ENCODE measurements around the gene STAM.

STAM gene

GRCh38 chr10:17731331-17732020 lies 87.5 kb downstream of the STAM start:
- Histone ChIP-seq H3K27me3 (ENCODE audit: control insufficient read depth, insufficient read depth, low read length) (no peaks in the 10 kb centered on the region), H3K9ac (ENCODE audit: low read depth, low read length) (no peak overlapping the region), H3K36me3 (ENCODE audit: control insufficient read depth, insufficient read depth, low read length) (no peaks in the 10 kb centered on the region), H3K4me1 (ENCODE audit: control insufficient read depth, insufficient read depth, low read length) (no peaks in the 10 kb centered on the region), H3K27ac (ENCODE audit: low read depth, low read length) (no peak overlapping the region), H3K4me3 (ENCODE audit: low read depth, low read length) (no peak overlapping the region), H3K9me3 (ENCODE audit: control insufficient read depth, insufficient read depth, low read length) (no peaks in the 10 kb centered on the region)

DNA sequence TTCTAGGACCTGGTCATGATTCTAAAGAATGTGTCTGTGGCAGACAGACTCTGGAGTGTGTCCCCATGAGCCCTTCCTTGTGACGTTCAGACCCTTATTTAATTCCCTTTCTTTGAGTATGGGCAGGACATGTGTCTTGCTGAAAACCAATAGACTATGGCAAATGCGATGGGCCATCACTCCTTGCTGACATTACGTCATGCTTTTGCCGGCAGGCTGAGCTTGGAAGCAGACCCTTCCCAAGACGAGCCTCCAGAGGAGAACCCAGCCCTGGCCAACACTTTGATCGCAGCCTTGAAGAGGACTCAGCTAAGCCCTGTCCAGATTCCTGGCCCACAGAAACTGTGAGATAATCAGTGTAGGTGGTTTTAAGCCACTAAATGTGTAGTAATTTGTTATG lies 89.7 kb downstream of the STAM start:
- H3K4me3 ChIP-seq (ENCODE audit: low read depth, low read length): no peak overlapping the region
- H3K36me3 ChIP-seq (ENCODE audit: control insufficient read depth, insufficient read depth, low read length): no peaks in the 10 kb centered on the region
- no peak overlapping the region for H3K9ac ChIP-seq (ENCODE audit: low read depth, low read length)
- no peaks in the 10 kb centered on the region for H3K27me3 ChIP-seq (ENCODE audit: control insufficient read depth, insufficient read depth, low read length)
- no peak overlapping the region for H3K27ac ChIP-seq (ENCODE audit: low read depth, low read length)
- H3K4me1 ChIP-seq (ENCODE audit: control insufficient read depth, insufficient read depth, low read length): no peaks in the 10 kb centered on the region
- H3K9me3 ChIP-seq (ENCODE audit: control insufficient read depth, insufficient read depth, low read length): no peaks in the 10 kb centered on the region

DNA sequence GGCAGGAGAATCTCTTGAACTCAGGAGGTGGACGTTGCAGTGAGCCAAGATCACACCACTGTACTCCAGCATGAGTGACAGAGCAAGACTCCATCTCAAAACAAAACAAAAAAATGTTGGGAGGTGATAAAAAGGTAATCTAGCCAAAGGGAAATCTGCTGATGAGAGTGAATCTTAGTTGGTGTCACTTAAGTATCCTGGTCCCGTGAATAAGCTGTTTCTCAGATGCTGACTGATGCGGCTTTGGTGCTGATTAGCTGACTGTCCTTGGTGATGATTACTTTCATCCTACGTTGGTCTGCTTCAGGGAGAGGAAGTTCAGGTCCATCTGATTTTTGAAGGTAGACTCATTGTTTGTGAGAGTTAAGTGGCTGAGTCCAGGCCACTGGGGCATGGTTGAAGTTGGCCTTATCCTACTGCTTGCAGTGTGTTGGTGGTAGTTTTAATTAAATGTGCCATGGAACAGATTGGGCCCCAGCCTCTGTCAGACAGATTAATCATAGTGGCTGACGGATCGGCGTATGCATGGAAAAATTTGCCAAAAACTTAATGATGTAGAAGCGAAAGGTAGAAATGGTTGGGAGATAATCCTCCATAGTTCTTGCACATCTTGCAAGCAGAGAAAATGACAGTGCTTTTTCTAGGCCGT lies 90.6 kb downstream of the STAM start:
- H3K4me1 ChIP-seq (ENCODE audit: control insufficient read depth, insufficient read depth, low read length): no peaks in the 10 kb centered on the region
- no peak overlapping the region for H3K27ac ChIP-seq (ENCODE audit: low read depth, low read length)
- H3K4me3 ChIP-seq (ENCODE audit: low read depth, low read length): no peak overlapping the region
- H3K36me3 ChIP-seq (ENCODE audit: control insufficient read depth, insufficient read depth, low read length): no peaks in the 10 kb centered on the region
- no peaks in the 10 kb centered on the region for H3K9me3 ChIP-seq (ENCODE audit: control insufficient read depth, insufficient read depth, low read length)
- H3K9ac ChIP-seq (ENCODE audit: low read depth, low read length): no peak overlapping the region
- H3K27me3 ChIP-seq (ENCODE audit: control insufficient read depth, insufficient read depth, low read length): no peaks in the 10 kb centered on the region

GRCh38 chr10:17735166-17735941 lies 91.4 kb downstream of the STAM start:
- H3K36me3 ChIP-seq (ENCODE audit: control insufficient read depth, insufficient read depth, low read length): no peaks in the 10 kb centered on the region
- H3K27me3 ChIP-seq (ENCODE audit: control insufficient read depth, insufficient read depth, low read length): no peaks in the 10 kb centered on the region
- H3K9me3 ChIP-seq (ENCODE audit: control insufficient read depth, insufficient read depth, low read length): no peaks in the 10 kb centered on the region
- no peak overlapping the region for H3K27ac ChIP-seq (ENCODE audit: low read depth, low read length)
- no peak overlapping the region for H3K9ac ChIP-seq (ENCODE audit: low read depth, low read length)
- no peaks in the 10 kb centered on the region for H3K4me1 ChIP-seq (ENCODE audit: control insufficient read depth, insufficient read depth, low read length)
- H3K4me3 ChIP-seq (ENCODE audit: low read depth, low read length): no peak overlapping the region

GRCh38 chr10:17736223-17736622 lies 92.3 kb downstream of the STAM start:
- H3K27me3 ChIP-seq (ENCODE audit: control insufficient read depth, insufficient read depth, low read length): no peaks in the 10 kb centered on the region
- H3K4me1 ChIP-seq (ENCODE audit: control insufficient read depth, insufficient read depth, low read length): no peaks in the 10 kb centered on the region
- no peak overlapping the region for H3K27ac ChIP-seq (ENCODE audit: low read depth, low read length)
- no peak overlapping the region for H3K9ac ChIP-seq (ENCODE audit: low read depth, low read length)
- H3K36me3 ChIP-seq (ENCODE audit: control insufficient read depth, insufficient read depth, low read length): no peaks in the 10 kb centered on the region
- H3K4me3 ChIP-seq (ENCODE audit: low read depth, low read length): no peak overlapping the region
- H3K9me3 ChIP-seq (ENCODE audit: control insufficient read depth, insufficient read depth, low read length): no peaks in the 10 kb centered on the region

GRCh38 chr10:17737027-17737965 lies 93.3 kb downstream of the STAM start:
- Histone ChIP-seq H3K36me3 (ENCODE audit: control insufficient read depth, insufficient read depth, low read length) (no peaks in the 10 kb centered on the region), H3K9ac (ENCODE audit: low read depth, low read length) (no peak overlapping the region), H3K4me1 (ENCODE audit: control insufficient read depth, insufficient read depth, low read length) (no peaks in the 10 kb centered on the region), H3K4me3 (ENCODE audit: low read depth, low read length) (no peak overlapping the region), H3K9me3 (ENCODE audit: control insufficient read depth, insufficient read depth, low read length) (no peaks in the 10 kb centered on the region), H3K27ac (ENCODE audit: low read depth, low read length) (no peak overlapping the region), H3K27me3 (ENCODE audit: control insufficient read depth, insufficient read depth, low read length) (no peaks in the 10 kb centered on the region)

DNA sequence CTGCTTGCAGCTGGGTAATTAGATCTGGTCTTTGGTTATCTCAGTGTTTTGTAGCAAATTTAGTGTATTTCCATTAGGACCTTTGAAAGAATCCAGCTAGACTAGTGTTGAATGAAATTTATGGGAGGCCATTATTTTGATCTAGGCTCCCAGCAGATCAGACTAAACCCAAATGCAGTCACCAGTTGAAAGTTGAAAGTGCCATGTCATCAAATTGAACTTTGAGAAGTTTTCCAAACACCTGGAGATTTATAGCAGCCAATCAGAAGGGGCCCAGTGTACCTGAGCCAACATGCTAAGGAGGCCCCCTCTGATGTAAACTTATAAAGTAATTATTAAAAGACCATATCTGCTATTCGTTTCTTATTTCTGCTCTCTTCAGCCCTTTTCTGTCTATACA lies 96.7 kb downstream of the STAM start:
- H3K27ac ChIP-seq (ENCODE audit: low read depth, low read length): no peak overlapping the region
- no peaks in the 10 kb centered on the region for H3K27me3 ChIP-seq (ENCODE audit: control insufficient read depth, insufficient read depth, low read length)
- no peak overlapping the region for H3K9ac ChIP-seq (ENCODE audit: low read depth, low read length)
- H3K36me3 ChIP-seq (ENCODE audit: control insufficient read depth, insufficient read depth, low read length): no peaks in the 10 kb centered on the region
- no peaks in the 10 kb centered on the region for H3K4me1 ChIP-seq (ENCODE audit: control insufficient read depth, insufficient read depth, low read length)
- H3K4me3 ChIP-seq (ENCODE audit: low read depth, low read length): no peak overlapping the region
- H3K9me3 ChIP-seq (ENCODE audit: control insufficient read depth, insufficient read depth, low read length): no peaks in the 10 kb centered on the region

GRCh38 chr10:17742918-17743317 lies 99.0 kb downstream of the STAM start:
- H3K9me3 ChIP-seq (ENCODE audit: control insufficient read depth, insufficient read depth, low read length): no peaks in the 10 kb centered on the region
- H3K4me1 ChIP-seq (ENCODE audit: control insufficient read depth, insufficient read depth, low read length): no peaks in the 10 kb centered on the region
- H3K27me3 ChIP-seq (ENCODE audit: control insufficient read depth, insufficient read depth, low read length): no peaks in the 10 kb centered on the region
- no peak overlapping the region for H3K9ac ChIP-seq (ENCODE audit: low read depth, low read length)
- no peak overlapping the region for H3K27ac ChIP-seq (ENCODE audit: low read depth, low read length)
- H3K4me3 ChIP-seq (ENCODE audit: low read depth, low read length): no peak overlapping the region
- no peaks in the 10 kb centered on the region for H3K36me3 ChIP-seq (ENCODE audit: control insufficient read depth, insufficient read depth, low read length)

GRCh38 chr10:17743437-17743836 lies 99.5 kb downstream of the STAM start:
- no peak overlapping the region for H3K9ac ChIP-seq (ENCODE audit: low read depth, low read length)
- H3K4me1 ChIP-seq (ENCODE audit: control insufficient read depth, insufficient read depth, low read length): no peaks in the 10 kb centered on the region
- no peaks in the 10 kb centered on the region for H3K27me3 ChIP-seq (ENCODE audit: control insufficient read depth, insufficient read depth, low read length)
- H3K9me3 ChIP-seq (ENCODE audit: control insufficient read depth, insufficient read depth, low read length): no peaks in the 10 kb centered on the region
- H3K36me3 ChIP-seq (ENCODE audit: control insufficient read depth, insufficient read depth, low read length): no peaks in the 10 kb centered on the region
- no peak overlapping the region for H3K4me3 ChIP-seq (ENCODE audit: low read depth, low read length)
- H3K27ac ChIP-seq (ENCODE audit: low read depth, low read length): no peak overlapping the region

GRCh38 chr10:17744341-17744861 lies 100.5 kb downstream of the STAM start:
- H3K27ac ChIP-seq (ENCODE audit: low read depth, low read length): no peak overlapping the region
- no peaks in the 10 kb centered on the region for H3K9me3 ChIP-seq (ENCODE audit: control insufficient read depth, insufficient read depth, low read length)
- no peak overlapping the region for H3K9ac ChIP-seq (ENCODE audit: low read depth, low read length)
- H3K4me3 ChIP-seq (ENCODE audit: low read depth, low read length): no peak overlapping the region
- H3K36me3 ChIP-seq (ENCODE audit: control insufficient read depth, insufficient read depth, low read length): no peaks in the 10 kb centered on the region
- H3K27me3 ChIP-seq (ENCODE audit: control insufficient read depth, insufficient read depth, low read length): no peaks in the 10 kb centered on the region
- no peaks in the 10 kb centered on the region for H3K4me1 ChIP-seq (ENCODE audit: control insufficient read depth, insufficient read depth, low read length)

Measured in HUES48 (cell line).